Prostate gland (tissue), 2 donors: ENCODE measurements around the gene MEF2B. TPM values are rescaled to one million over a fixed set of nuclear protein-coding genes. Genes with fewer than 3 reads are reported as not detected.

Experiments used
- DNase-seq: peaks from one replicate; pipeline ENCODE4 v3.0.0-alpha.2; 2019; ENCODE audit warnings: low spot score
- H3K27ac ChIP-seq, 2 donors: fragments of 200-600 bp; sonication (generic); 2 replicates each; pipeline ENCODE4 v1.5.1; 2017 to 2019
- H3K27me3 ChIP-seq: fragments of 200-600 bp; sonication (generic); replicated peaks from 2 replicates; pipeline ENCODE4 v1.5.1; 2019; ENCODE audit not compliant: insufficient read depth
- H3K36me3 ChIP-seq, 2 donors: fragments of 200-600 bp; sonication (generic); 1 replicate in 1 of 2; 2 replicates in 1 of 2; pipeline versions ENCODE4 v1.5.1 to v1.8.1; 2017 to 2019
- H3K4me1 ChIP-seq: fragments of 200-600 bp; sonication (generic); replicated peaks from 2 replicates; pipeline ENCODE4 v1.5.1; 2019
- H3K4me3 ChIP-seq, 2 donors: fragments of 200-600 bp; sonication (generic); 2 replicates each; pipeline ENCODE4 v1.5.1; 2017 to 2019
- H3K9me3 ChIP-seq: fragments of 200-600 bp; sonication (generic); 2 replicates; pipeline ENCODE4 v1.5.1; 2017
- CTCF ChIP-seq, 4 experiments: fragments of 200-600 bp in 2 of 4; fragments of 450-650 bp in 2 of 4; sonication (generic) in 2 of 4; IDR thresholded peaks; 1 replicate in 3 of 4; 2 replicates in 1 of 4; pipeline ENCODE4 v1.5.1; 2016 to 2019; ENCODE audit warnings: antibody characterized with exemption in 4 of 4, mild to moderate bottlenecking in 2 of 4, moderate library complexity in 2 of 4
- POLR2A ChIP-seq: fragments of 450-650 bp; IDR thresholded peaks from one replicate; pipeline ENCODE4 v1.6.1; 2016; ENCODE audit warnings: antibody characterized with exemption, mild to moderate bottlenecking
- POLR2AphosphoS5 ChIP-seq: sonication (generic); formaldehyde crosslinking; IDR thresholded peaks from one replicate; pipeline ENCODE4 v1.6.1; 2017; ENCODE audit warnings: antibody characterized with exemption
- WGBS: methylation state at CpG from one replicate; pipeline ENCODE4 v1.1.5; 2018; 5-methylcytosine and 5-hydroxymethylcytosine counted together
- intact Hi-C: fragments of 100-400 bp; cut with DNase I; formaldehyde crosslinking; loops from one replicate; pipeline ENCODE4 v1.14.2; 2022
- total RNA-seq, 2 donors: library from RNA; depleted of rRNA; stranded (reverse); fragments of >200 nt; gene quantifications; one replicate each; pipeline ENCODE4 v1.1.0, GENCODE V29; 2016

Gene MEF2B
- total RNA-seq, 2 donors from 2014 or later, result not detected

GRCh38 chr19:19113040-19113626 lies 56.9 kb downstream of the MEF2B start:
- Histone ChIP-seq H3K36me3 (no peaks in the 10 kb centered on the region), H3K9me3 (no peaks in the 10 kb centered on the region), H3K27ac (no peak overlapping the region), H3K27me3 (no peaks in the 10 kb centered on the region), H3K4me1 (no peaks in the 10 kb centered on the region), H3K4me3 (no peak overlapping the region)
- intact Hi-C loops, result no loop called here
- TF ChIP-seq CTCF (IDR thresholded peaks at IDR 0.05) (no peak), POLR2AphosphoS5 (no peak), POLR2A (no peak)
- WGBS, result 31% methylated on average over 7 of the region's 7 CpGs
- DNase-seq, result no peak

- no peak overlapping the region for H3K27ac ChIP-seq
- H3K36me3 ChIP-seq, result no peaks in the 10 kb centered on the region
- H3K4me3 ChIP-seq, result no peak overlapping the region
- no peaks in the 10 kb centered on the region for H3K27me3 ChIP-seq
- H3K9me3 ChIP-seq, result no peaks in the 10 kb centered on the region
- DNase-seq, result no peak
- no peak for TF ChIP-seq CTCF (IDR thresholded peaks at IDR 0.05)
- TF ChIP-seq POLR2AphosphoS5, result no peak
- no peak for TF ChIP-seq POLR2A
- intact Hi-C loops, result no loop called here
- 82% methylated on average over 9 of the region's 9 CpGs for WGBS
- H3K4me1 ChIP-seq, result no peaks in the 10 kb centered on the region
These were observed 58.0 kb downstream of the MEF2B start for GRCh38 chr19:19111967-19112580.

GRCh38 chr19:19111136-19111835 lies 58.8 kb downstream of the MEF2B start:
- no peak for DNase-seq
- Histone ChIP-seq H3K36me3 (no peaks in the 10 kb centered on the region), H3K27ac (no peak overlapping the region), H3K4me3 (no peak overlapping the region), H3K4me1 (no peaks in the 10 kb centered on the region), H3K9me3 (no peaks in the 10 kb centered on the region), H3K27me3 (no peaks in the 10 kb centered on the region)
- TF ChIP-seq POLR2A (no peak), CTCF (IDR thresholded peaks at IDR 0.05) (no peak), POLR2AphosphoS5 (no peak)
- whole genome bisulfite sequencing, result 87% methylated on average over 9 of the region's 15 CpGs
- intact Hi-C loops, result no loop called here

GRCh38 chr19:19110410-19111135 lies 59.5 kb downstream of the MEF2B start:
- no peak overlapping the region for H3K27ac ChIP-seq
- intact Hi-C loops, result no loop called here
- TF ChIP-seq POLR2A (no peak), CTCF (IDR thresholded peaks at IDR 0.05) (peak in 2 of 4 experiments; percentile 8 to 9)
- H3K27me3 ChIP-seq, result no peaks in the 10 kb centered on the region
- no peaks in the 10 kb centered on the region for H3K9me3 ChIP-seq
- DNase-seq, result no peak
- no peak overlapping the region for H3K4me3 ChIP-seq
- WGBS, result 28% methylated on average over 45 of the region's 66 CpGs
- H3K36me3 ChIP-seq, result no peaks in the 10 kb centered on the region
- no peaks in the 10 kb centered on the region for H3K4me1 ChIP-seq
